Daoy (cell line): Measurements from ENCODE around the gene NDUFB8. TPM values are rescaled to one million over a fixed set of nuclear protein-coding genes. Genes with fewer than 3 reads are reported as not detected.
A peak's percentile ranks its signal among the peaks of the same experiment; 100 is the strongest.

Experiments used
- DNase-seq: peaks from one replicate; pipeline ENCODE4 v3.0.0-alpha.2; 2015; ENCODE audit warnings: low read depth
- total RNA-seq: library from RNA; depleted of rRNA; stranded (reverse); fragments of >200 nt; shearing (Covaris generic); gene quantifications from 2 replicates; pipeline ENCODE4 v1.2.3, GENCODE V29; 2014

Gene NDUFB8
- total RNA-seq, 1 experiment from 2014 or later, result 138 TPM

GRCh38 chr10:100535715-100536353 lies 6.2 kb upstream of the NDUFB8 start, which contains the start of gene HIF1AN:
HIF1AN (plus strand) TSS chr10:100535943; CDS start chr10:100535959, 16 bp downstream.
- DNase-seq, result peak; percentile 91

- no peak for DNase-seq
These were observed 5.7 kb upstream of the NDUFB8 start for GRCh38 chr10:100535338-100535714.

GRCh38 chr10:100534726-100535125 lies 5.1 kb upstream of the NDUFB8 start:
- no peak for DNase-seq

GRCh38 chr10:100531761-100532160 lies 2.1 kb upstream of the NDUFB8 start:
- no peak for DNase-seq

- no peak for DNase-seq
These were observed 673 bp downstream of the NDUFB8 start for GRCh38 chr10:100528921-100529474.

GRCh38 chr10:100528123-100528886 lies 1.4 kb downstream of the NDUFB8 start:
- DNase-seq, result no peak

GRCh38 chr10:100524638-100525037 lies 5.0 kb downstream of the NDUFB8 start:
- DNase-seq, result no peak

- no peak for DNase-seq
These were observed 5.5 kb downstream of the NDUFB8 start for GRCh38 chr10:100524206-100524605.

- no peak for DNase-seq
These were observed 6.7 kb downstream of the NDUFB8 start for GRCh38 chr10:100522945-100523344.

GRCh38 chr10:100522107-100522801 lies 7.4 kb downstream of the NDUFB8 start:
- DNase-seq, result no peak

GRCh38 chr10:100520811-100521210 lies 8.9 kb downstream of the NDUFB8 start:
- peak; percentile 44 for DNase-seq

GRCh38 chr10:100519311-100520051 lies 10.2 kb downstream of the NDUFB8 start, which contains the start of gene SEC31B:
SEC31B (minus strand) TSS chr10:100519861; CDS start chr10:100516952, 2,909 bp downstream.
- DNase-seq, result no peak

GRCh38 chr10:100518761-100519241 lies 10.9 kb downstream of the NDUFB8 start:
- DNase-seq, result peak; percentile 49

- no peak for DNase-seq
These were observed 12.8 kb downstream of the NDUFB8 start for GRCh38 chr10:100516847-100517246.

- no peak for DNase-seq
These were observed 14.1 kb downstream of the NDUFB8 start for GRCh38 chr10:100515612-100516011.

GRCh38 chr10:100510533-100511308 lies 18.9 kb downstream of the NDUFB8 start:
- DNase-seq, result no peak

- DNase-seq, result no peak
These were observed 20.3 kb downstream of the NDUFB8 start for GRCh38 chr10:100509241-100509840.

GRCh38 chr10:100508691-100509150 lies 20.9 kb downstream of the NDUFB8 start:
- DNase-seq, result no peak

- no peak for DNase-seq
These were observed 21.4 kb downstream of the NDUFB8 start for GRCh38 chr10:100508266-100508665.

- no peak for DNase-seq
These were observed 22.3 kb downstream of the NDUFB8 start for GRCh38 chr10:100507357-100507732.
